GM19025 (cell line): Measurements from ENCODE around the gene IRF2.
"Not testable (repeated sequence)": the region's sequence is repeated elsewhere in the genome, so short reads cannot be mapped to it uniquely, and the experiment has no call there.

ENCODE experiments used
- ATAC-seq: cut with Tn5 transposase; IDR thresholded peaks from one replicate; pipeline ENCODE4 v1.9.1; 2021; ENCODE audit warnings: mild to moderate bottlenecking, low read depth, moderate library complexity; ENCODE audit not compliant: unreplicated experiment

Gene IRF2

DNA sequence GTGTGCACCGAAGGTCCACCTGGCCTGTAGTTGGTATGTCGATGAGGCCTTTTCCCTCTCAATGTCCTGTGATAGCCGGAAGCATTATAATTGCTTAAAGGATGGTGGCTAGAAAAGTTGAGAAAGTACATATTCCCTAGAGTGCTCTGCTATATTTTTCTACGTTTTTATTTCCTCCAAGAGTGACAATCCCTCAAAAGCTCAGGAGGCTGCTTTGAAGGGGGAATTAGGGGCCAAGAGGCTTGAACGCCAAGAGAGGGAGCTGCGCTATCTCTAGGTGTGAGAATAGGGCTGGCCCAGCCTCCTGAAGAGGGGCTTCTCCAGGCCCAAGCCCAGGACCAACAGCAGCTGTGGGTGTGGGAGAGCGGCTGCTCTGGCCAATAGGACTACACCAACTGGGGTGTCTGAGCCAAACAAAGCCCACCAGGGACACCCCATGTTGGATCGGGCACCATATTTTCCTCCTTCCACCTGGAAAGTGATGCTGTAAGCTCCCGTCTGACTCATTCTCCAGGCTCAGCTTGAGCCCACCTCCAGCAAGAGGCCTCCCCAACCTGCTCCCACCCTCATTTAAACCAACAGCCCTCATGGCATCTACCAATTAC lies 124.0 kb downstream of the IRF2 start:
- ATAC-seq: no peak

DNA sequence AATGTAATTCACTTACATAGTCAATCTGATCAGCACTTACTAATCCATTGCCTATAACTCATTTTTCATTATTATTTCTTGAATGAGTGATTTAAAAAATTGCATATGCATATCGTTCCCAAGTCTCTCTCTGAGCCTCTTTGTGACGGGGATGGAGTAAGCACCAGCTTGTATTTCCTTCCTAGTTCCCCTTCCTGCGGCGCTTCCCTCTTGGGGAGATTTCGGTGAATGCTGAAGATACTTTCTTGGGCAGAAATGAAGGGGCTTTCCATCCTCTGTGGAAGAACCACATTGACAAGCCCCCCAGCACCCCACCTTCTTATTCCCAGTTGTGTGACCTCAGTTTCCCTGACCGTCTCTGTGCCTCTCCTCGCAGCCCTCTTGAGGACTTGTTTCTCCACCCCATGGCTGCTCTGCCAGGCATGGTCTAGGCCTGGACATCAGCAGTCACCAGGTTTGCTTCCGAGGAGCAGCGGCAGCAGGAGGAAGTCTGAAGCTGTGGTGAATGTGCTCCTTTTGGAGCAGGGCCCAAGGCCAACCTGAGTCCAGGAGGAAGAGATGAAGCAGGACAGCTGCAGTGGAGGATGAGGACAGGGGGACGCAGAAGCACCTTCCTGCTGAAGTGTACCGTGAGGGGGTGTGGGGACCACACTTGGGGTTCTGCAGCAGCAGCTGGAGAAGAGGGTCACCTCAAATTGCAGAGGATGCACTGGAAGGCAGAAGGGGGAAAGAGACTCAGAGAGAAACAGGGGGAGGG lies 124.9 kb downstream of the IRF2 start:
- no peak for ATAC-seq

- no peak for ATAC-seq
Observed at GRCh38 chr4:184348311-184349233, 125.8 kb downstream of the IRF2 start.

GRCh38 chr4:184347251-184348239 lies 126.8 kb downstream of the IRF2 start:
- peak; percentile 76 for ATAC-seq

GRCh38 chr4:184346682-184347081 lies 127.7 kb downstream of the IRF2 start:
- ATAC-seq: no peak

DNA sequence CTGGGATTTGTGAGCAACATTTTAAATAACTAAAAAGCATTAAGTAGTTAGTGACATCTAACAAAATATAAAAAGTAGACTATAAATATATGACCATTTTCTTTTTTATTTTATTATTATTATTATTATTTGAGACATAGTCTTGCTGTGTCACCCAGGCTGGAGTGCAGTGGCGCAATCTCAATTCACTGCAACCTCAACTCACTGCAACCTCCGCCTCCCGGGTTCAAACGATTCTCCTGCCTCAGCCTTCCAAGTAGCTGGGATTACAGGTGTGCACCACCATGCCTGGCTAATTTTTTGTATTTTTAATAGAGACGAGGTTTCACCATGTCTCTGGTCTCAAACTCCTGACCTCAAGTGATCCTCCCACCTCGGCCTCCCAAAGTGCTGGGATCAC lies 128.1 kb downstream of the IRF2 start:
- not testable (repeated sequence) for ATAC-seq

GRCh38 chr4:184345573-184345922 lies 128.8 kb downstream of the IRF2 start:
- ATAC-seq: no peak

DNA sequence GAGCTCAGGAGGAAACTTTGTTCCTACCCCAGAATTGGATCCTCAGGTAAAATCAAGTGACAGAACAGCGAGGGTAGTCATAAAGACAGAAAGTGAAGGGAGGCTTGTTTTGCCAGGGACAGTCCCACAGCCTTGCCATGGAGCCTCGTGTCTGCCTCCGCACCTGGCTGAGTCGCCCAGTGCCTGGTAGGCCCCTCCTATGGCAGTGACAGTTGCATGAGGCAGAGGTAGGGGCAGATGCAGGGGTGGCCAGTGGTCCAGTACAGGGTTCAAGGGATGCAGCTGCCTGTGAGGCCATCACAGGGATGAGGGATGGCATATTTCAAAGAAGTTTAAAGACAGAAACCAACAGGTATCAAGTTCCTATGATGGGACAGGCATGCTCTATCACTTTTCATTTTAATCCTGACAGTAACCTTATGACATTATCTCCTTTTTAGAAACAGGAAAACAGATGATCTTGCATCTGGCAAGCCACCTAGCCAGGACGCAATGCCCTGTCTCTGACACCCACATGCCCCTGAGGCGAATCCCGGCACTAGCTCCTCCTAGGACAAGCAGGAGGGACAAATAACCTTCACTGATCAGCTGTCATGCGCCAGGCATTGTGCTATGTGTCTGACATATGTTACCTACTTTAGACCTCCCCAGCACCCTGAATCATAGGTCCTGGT lies 129.3 kb downstream of the IRF2 start:
- no peak for ATAC-seq

DNA sequence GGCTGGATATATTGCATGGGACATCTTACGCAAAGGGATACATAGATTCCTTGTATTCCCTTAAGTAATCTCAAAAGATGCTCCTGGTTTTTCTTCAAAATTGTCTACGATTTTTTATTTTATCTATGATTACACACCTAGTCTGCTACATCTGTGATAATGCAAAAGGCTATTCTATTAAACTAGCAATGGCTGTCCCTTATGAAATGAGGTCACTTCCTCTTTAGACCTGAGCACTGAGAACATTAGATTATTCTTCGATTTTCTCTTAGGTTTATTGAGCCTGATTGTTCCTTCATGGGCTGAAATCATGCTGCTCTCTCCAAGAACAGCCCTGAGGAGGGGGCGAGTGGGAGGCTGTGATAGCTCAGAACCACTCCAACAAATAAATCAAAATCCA lies 129.9 kb downstream of the IRF2 start:
- no peak for ATAC-seq

DNA sequence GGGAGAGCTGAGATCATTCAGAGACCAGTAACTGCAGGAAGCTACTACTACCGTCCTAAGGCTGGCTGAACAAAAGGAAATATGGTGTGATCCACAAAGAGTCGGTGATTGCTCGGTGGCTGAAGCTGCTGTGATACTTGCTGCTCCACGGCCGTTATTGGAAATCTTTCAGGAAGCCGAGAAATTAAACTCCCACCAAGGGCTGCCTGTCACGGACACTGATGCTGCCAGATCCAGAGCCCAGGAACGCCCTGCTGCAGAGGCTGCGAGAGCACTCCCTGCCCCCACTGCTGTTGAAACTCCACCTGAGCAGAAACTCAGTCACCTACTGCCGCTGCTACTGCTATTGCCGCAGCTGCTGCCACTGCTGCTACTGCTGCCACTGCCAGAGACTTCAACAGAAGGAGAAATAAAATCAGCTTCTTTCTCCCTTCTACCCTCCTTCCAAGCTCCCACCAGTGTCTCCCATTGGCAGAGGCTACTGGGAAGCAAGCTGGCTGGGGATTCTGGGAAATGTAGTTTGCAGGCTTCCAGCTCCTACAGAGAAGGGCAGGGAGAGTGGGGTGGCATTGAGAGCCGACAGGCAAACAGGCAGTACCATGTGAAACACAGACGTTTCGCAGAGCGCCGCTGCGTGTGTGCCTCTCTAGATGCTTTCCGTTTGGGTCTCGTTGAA lies 130.7 kb downstream of the IRF2 start:
- ATAC-seq: peak; percentile 27

DNA sequence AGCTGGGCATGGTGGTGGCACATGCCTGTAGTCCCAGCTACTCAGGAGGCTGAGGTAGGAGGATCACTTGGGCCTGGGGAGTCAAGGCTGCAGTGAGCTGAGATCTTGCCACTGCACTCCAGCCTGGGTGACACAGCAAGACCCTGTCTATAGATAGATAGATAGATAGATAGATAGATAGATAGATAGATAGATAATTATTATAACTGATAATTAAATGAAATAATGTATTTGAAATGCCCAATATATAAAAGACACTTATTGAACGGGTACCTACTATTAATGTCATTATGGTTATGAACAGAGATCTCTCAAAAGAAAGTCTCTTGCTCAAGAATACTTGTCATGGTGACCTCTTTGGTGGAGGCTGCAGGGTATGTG lies 131.5 kb downstream of the IRF2 start:
- not testable (repeated sequence) for ATAC-seq

DNA sequence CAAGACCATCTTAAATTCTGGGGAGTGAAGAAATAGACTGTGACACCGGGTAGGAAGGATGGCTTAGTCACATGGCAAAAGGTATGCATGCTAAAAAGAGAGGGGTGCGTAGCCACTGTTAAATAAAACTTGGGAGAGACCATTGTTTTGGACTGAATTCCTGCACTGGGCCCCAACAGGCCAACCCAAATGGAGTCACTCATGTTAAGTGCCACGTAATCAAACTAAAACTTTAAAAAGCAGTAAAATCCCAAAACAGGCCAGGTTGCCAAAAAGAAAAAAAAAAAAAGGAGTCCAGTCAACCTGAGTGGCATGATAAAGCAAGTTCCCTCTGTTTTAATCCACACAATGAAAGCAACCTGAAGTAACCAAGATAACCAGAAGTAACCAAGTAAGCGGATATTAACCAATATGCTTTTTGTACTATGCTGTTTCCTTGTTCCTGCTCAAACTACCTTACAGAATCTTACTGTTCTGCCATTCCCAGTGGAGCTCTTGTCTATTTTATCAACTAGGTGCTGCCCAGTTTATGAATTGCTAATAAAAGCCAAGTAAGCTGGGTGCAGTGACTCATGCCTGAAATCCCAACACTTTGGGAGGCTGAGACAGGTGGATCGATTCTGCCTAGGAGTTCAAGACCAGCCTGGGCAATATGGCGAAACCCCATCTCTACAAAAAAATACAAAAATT lies 132.0 kb downstream of the IRF2 start:
- ATAC-seq: no peak

GRCh38 chr4:184339398-184340193 lies 134.8 kb downstream of the IRF2 start:
- not testable (repeated sequence) for ATAC-seq

DNA sequence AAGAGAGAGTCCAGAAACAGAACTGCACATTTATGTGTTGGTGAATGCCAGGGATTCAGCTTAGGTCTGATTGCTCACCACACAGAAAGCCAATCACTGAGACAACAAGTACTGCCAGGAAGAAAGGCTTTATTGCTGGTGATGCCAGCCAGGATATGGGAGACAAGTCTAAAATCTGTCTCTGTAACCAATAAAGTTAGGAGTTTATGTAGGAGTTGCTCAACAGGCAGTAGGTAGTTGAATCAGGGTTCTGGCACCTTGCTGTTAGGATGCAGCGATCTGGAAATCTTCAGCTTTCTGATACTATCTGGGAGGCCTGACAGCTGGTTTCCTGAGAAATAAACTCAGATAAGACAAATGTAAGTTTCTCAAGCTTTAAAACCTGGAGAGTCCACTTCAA lies 136.4 kb downstream of the IRF2 start:
- no peak for ATAC-seq
